ENCODE results near the gene HRH3. TPM values are rescaled to one million over a fixed set of nuclear protein-coding genes. Genes with fewer than 3 reads are reported as not detected.

The HRH3 gene
- total RNA-seq, result not detected in 2 replicates

GRCh38 chr20:62219992-62220665 lies at the start of gene HRH3:
HRH3 (minus strand) TSS chr20:62220278; CDS start chr20:62219970, 308 bp downstream.

GRCh38 chr20:62237801-62238568 lies 17.9 kb upstream of the HRH3 start, which contains the start of gene OSBPL2:
OSBPL2 (plus strand) TSS chr20:62238521; CDS start chr20:62256185, 17,664 bp downstream.

GRCh38 chr20:62182469-62183425 lies 37.3 kb downstream of the HRH3 start, which contains the start of gene MTG2:
MTG2 (plus strand) TSS chr20:62183028; CDS start chr20:62193421, 10,393 bp downstream.

Other genes starting within 250 kb of the HRH3 start
- gene TAF4, start 154.4 kb downstream of the HRH3 start, total RNA-seq, result 4.4 and 4.6 TPM in 2 replicates
- gene LSM14B, start 97.8 kb downstream of the HRH3 start, total RNA-seq, result 54.5 and 56.3 TPM in 2 replicates
- 356 and 601 TPM in 2 replicates for gene PSMA7, start 76.9 kb downstream of the HRH3 start, total RNA-seq
- 10.8 and 10.9 TPM in 2 replicates for gene SS18L1, start 76.5 kb downstream of the HRH3 start, total RNA-seq
- 20.9 and 25.7 TPM in 2 replicates for gene MTG2, start 37.2 kb downstream of the HRH3 start, total RNA-seq
- gene OSBPL2, start 18.2 kb upstream of the HRH3 start, total RNA-seq, result 23.0 and 32.7 TPM in 2 replicates
- gene ADRM1, start 82.7 kb upstream of the HRH3 start, total RNA-seq, result 86.4 and 138 TPM in 2 replicates
- 25.2 and 68.2 TPM in 2 replicates for gene LAMA5, start 147.0 kb upstream of the HRH3 start, total RNA-seq
- gene RPS21, start 166.8 kb upstream of the HRH3 start, total RNA-seq, result 759 and 996 TPM in 2 replicates
- 1.5 and 2.8 TPM in 2 replicates for gene CABLES2, start 187.0 kb upstream of the HRH3 start, total RNA-seq
- gene RBBP8NL, start 207.3 kb upstream of the HRH3 start, total RNA-seq, result not detected in 2 replicates